ENCODE measurements around the gene KCNIP3. TPM values are rescaled to one million over a fixed set of nuclear protein-coding genes. Genes with fewer than 3 reads are reported as not detected.

The KCNIP3 gene
- total RNA-seq, 4 donors from 2014 or later: 2.3 to 28.0 (median 12.7) TPM

GRCh38 chr2:95310651-95311050 lies 13.5 kb downstream of the KCNIP3 start:
- TF ChIP-seq, protein P1, sequence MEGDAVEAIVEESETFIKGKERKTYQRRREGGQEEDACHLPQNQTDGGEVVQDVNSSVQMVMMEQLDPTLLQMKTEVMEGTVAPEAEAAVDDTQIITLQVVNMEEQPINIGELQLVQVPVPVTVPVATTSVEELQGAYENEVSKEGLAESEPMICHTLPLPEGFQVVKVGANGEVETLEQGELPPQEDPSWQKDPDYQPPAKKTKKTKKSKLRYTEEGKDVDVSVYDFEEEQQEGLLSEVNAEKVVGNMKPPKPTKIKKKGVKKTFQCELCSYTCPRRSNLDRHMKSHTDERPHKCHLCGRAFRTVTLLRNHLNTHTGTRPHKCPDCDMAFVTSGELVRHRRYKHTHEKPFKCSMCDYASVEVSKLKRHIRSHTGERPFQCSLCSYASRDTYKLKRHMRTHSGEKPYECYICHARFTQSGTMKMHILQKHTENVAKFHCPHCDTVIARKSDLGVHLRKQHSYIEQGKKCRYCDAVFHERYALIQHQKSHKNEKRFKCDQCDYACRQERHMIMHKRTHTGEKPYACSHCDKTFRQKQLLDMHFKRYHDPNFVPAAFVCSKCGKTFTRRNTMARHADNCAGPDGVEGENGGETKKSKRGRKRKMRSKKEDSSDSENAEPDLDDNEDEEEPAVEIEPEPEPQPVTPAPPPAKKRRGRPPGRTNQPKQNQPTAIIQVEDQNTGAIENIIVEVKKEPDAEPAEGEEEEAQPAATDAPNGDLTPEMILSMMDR (IDR thresholded peaks at IDR 0.05; ENCODE audit: low read depth): no peak

GRCh38 chr2:95311815-95312542 lies 14.8 kb downstream of the KCNIP3 start:
- TF ChIP-seq, protein P1 (IDR thresholded peaks at IDR 0.05; ENCODE audit: low read depth): no peak

GRCh38 chr2:95312543-95313201 lies 15.5 kb downstream of the KCNIP3 start:
- TF ChIP-seq, protein P1 (IDR thresholded peaks at IDR 0.05; ENCODE audit: low read depth): no peak

GRCh38 chr2:95313296-95314131 lies 16.4 kb downstream of the KCNIP3 start:
- TF ChIP-seq, protein P1 (IDR thresholded peaks at IDR 0.05; ENCODE audit: low read depth): no peak

DNA sequence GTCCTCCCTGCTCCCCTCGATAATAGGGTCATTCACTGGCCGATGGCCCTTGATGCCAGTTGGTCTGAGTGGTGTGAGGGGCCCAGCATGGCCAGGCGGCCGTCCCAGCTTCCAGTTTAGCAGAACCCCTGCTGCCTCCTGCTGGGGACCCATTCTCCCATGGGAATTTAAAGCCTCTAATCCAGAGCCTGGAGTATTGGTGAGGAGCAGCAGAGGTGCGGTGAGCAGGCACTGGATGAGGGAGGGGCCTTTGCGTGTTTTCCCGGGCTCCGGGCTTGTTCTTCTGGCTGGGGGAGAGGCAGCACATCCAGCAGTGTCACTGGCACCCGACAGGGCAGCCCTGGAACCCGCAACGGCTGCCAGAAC lies 17.4 kb downstream of the KCNIP3 start:
- TF ChIP-seq, protein P1 (IDR thresholded peaks at IDR 0.05; ENCODE audit: low read depth): no peak

GRCh38 chr2:95314964-95315611 lies 17.9 kb downstream of the KCNIP3 start:
- TF ChIP-seq, protein P1 (IDR thresholded peaks at IDR 0.05; ENCODE audit: low read depth): no peak

All from subcutaneous adipose tissue (tissue), 4 donors.